Astrocyte (in vitro differentiated cells and primary cell): ENCODE data around the gene PHTF1.

Experiments used
- EZH2 ChIP-seq: IDR thresholded peaks from 2 replicates; pipeline ENCODE4 v1.6.1; 2012; ENCODE audit warnings: mild to moderate bottlenecking, low read length, inconsistent platforms; ENCODE audit not compliant: insufficient read depth
- TF ChIP-seq, protein P1 (sequence below): IDR thresholded peaks from 2 replicates; pipeline ENCODE4 v1.5.1; 2011; ENCODE audit warnings: low read depth, mild to moderate bottlenecking, inconsistent platforms, low read length, moderate library complexity; ENCODE audit not compliant: insufficient read depth

DNA sequence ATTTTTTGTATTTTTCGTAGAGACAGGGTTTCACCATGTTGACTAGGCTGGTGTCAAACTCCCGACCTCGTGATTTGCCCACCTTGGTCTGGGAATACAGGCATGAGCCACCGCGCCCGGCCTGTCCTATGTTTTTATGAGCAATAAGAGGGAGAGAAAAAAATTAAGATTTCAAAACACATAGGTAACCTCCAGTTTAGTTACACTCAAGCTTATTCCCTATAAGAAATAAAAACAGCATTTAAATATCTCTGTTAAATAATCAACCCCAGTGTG, 45.9 kb upstream of the PHTF1 start:
- no peak for TF ChIP-seq EZH2
- TF ChIP-seq, protein P1, sequence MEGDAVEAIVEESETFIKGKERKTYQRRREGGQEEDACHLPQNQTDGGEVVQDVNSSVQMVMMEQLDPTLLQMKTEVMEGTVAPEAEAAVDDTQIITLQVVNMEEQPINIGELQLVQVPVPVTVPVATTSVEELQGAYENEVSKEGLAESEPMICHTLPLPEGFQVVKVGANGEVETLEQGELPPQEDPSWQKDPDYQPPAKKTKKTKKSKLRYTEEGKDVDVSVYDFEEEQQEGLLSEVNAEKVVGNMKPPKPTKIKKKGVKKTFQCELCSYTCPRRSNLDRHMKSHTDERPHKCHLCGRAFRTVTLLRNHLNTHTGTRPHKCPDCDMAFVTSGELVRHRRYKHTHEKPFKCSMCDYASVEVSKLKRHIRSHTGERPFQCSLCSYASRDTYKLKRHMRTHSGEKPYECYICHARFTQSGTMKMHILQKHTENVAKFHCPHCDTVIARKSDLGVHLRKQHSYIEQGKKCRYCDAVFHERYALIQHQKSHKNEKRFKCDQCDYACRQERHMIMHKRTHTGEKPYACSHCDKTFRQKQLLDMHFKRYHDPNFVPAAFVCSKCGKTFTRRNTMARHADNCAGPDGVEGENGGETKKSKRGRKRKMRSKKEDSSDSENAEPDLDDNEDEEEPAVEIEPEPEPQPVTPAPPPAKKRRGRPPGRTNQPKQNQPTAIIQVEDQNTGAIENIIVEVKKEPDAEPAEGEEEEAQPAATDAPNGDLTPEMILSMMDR = no peak
